H1 (cell line): ENCODE measurements around the gene KRTAP11-1. TPM values are rescaled to one million over a fixed set of nuclear protein-coding genes. Genes with fewer than 3 reads are reported as not detected.
A peak's percentile ranks its signal among the peaks of the same experiment; 100 is the strongest.

Experiments used
- CTCF ChIA-PET: fragments of 300-600 bp; sonication (Branson Sonifier 250); formaldehyde crosslinking; loops from one replicate; lab custom pipeline; 2021; ENCODE audit not compliant: partially characterized antibody; lab: Charles Lee
- POLR2A ChIA-PET: fragments of 300-600 bp; sonication (Branson Sonifier 250); formaldehyde crosslinking; loops from one replicate; lab custom pipeline; 2021; ENCODE audit warnings: inconsistent platforms; ENCODE audit not compliant: partially characterized antibody; lab: Charles Lee
- DNase-seq, 2 experiments: peaks; one replicate each; pipeline versions ENCODE4 v3.0.0 to v3.0.0-alpha.2; 2010 to 2022; ENCODE audit warnings: low spot score in 2 of 2, low read depth in 1 of 2, mixed read lengths in 1 of 2
- FAIRE-seq: peaks from 2 replicates; lab custom pipeline; 2011; peaks lifted over from hg19 to GRCh38; lab: Jason Lieb, UNC
- H2AFZ ChIP-seq: 2 replicates; pipeline ENCODE4 v1.8.1; 2012; ENCODE audit warnings: low read length, inconsistent platforms
- H2AK5ac ChIP-seq: 2 replicates; pipeline ENCODE4 v1.6.1; 2013; ENCODE audit warnings: low read depth, low read length
- H2BK120ac ChIP-seq: replicated peaks from 2 replicates; pipeline ENCODE3; 2013; ENCODE audit warnings: low read depth, low read length, inconsistent platforms
- H2BK12ac ChIP-seq: 2 replicates; pipeline ENCODE4 v1.6.1; 2013; ENCODE audit warnings: low read depth, low read length
- H2BK15ac ChIP-seq: 2 replicates; pipeline ENCODE4 v1.6.1; 2013; ENCODE audit warnings: low read length
- H2BK20ac ChIP-seq: 2 replicates; pipeline ENCODE4 v1.6.1; 2013; ENCODE audit warnings: low read length
- H2BK5ac ChIP-seq: 2 replicates; pipeline ENCODE4 v1.6.1; 2013; ENCODE audit warnings: low read depth, low read length
- H3K14ac ChIP-seq: 2 replicates; pipeline ENCODE4 v1.6.1; 2013; ENCODE audit warnings: inconsistent platforms; ENCODE audit not compliant: insufficient read length
- H3K18ac ChIP-seq: 2 replicates; pipeline ENCODE4 v1.6.1; 2013; ENCODE audit warnings: low read length; ENCODE audit errors: extremely low read depth
- H3K23ac ChIP-seq: 2 replicates; pipeline ENCODE4 v1.6.1; 2013; ENCODE audit warnings: inconsistent platforms; ENCODE audit not compliant: insufficient read length
- H3K23me2 ChIP-seq: 2 replicates; pipeline ENCODE4 v1.6.1; 2013; ENCODE audit warnings: low read depth, low read length
- H3K27ac ChIP-seq: 2 replicates; pipeline ENCODE4 v1.6.1; 2011; ENCODE audit warnings: low read depth, low read length, inconsistent platforms
- H3K27me3 ChIP-seq, 4 experiments: replicated peaks in 1 of 4; 1 replicate in 1 of 4; 2 replicates in 3 of 4; pipeline versions ENCODE4 v1.6.1 to v1.8.1; 2011 to 2013; ENCODE audit warnings: low read length in 3 of 4, mild to moderate bottlenecking in 3 of 4, inconsistent platforms in 2 of 4, mixed read lengths in 2 of 4, moderate library complexity in 1 of 4; ENCODE audit not compliant: control insufficient read depth in 3 of 4, insufficient read depth in 3 of 4; ENCODE audit errors: extremely low read depth in 1 of 4
- H3K36me3 ChIP-seq, 4 experiments: 2 replicates each; pipeline versions ENCODE4 v1.6.1 to v1.8.1; 2011 to 2013; ENCODE audit warnings: mild to moderate bottlenecking in 4 of 4, low read length in 3 of 4, moderate library complexity in 2 of 4, control low read depth in 1 of 4, inconsistent platforms in 1 of 4; ENCODE audit not compliant: insufficient read depth in 4 of 4, control insufficient read depth in 2 of 4
- H3K4ac ChIP-seq: replicated peaks from 2 replicates; pipeline ENCODE3; 2013; ENCODE audit warnings: low read length, low read depth, mixed read lengths, inconsistent platforms; ENCODE audit not compliant: insufficient read length
- H3K4me1 ChIP-seq, 4 experiments: replicated peaks in 1 of 4; 1 replicate in 1 of 4; 2 replicates in 3 of 4; pipeline versions ENCODE4 v1.6.1 to v1.8.1; 2011 to 2013; ENCODE audit warnings: low read length in 3 of 4, inconsistent platforms in 2 of 4, mixed read lengths in 1 of 4; ENCODE audit not compliant: insufficient read depth in 4 of 4, control insufficient read depth in 3 of 4
- H3K4me2 ChIP-seq, 2 experiments: 2 replicates each; pipeline versions ENCODE4 v1.6.1 to v1.8.1; 2011 to 2013; ENCODE audit warnings: low read depth in 2 of 2, low read length in 2 of 2, control low read depth in 1 of 2, inconsistent platforms in 1 of 2, mild to moderate bottlenecking in 1 of 2; ENCODE audit not compliant: insufficient read depth in 1 of 2
- H3K4me3 ChIP-seq, 4 experiments: fragments of 200-600, 300-600 bp in 1 of 4; sonication (generic), shearing (Covaris generic), sonication (Bioruptor Twin) in 1 of 4; 2 replicates each; pipeline versions ENCODE4 v1.5.1 to v1.8.1; 2011 to 2016; ENCODE audit warnings: low read length in 4 of 4, low read depth in 3 of 4, control low read depth in 2 of 4, inconsistent platforms in 2 of 4, mild to moderate bottlenecking in 2 of 4, mixed read lengths in 1 of 4, moderate library complexity in 1 of 4; ENCODE audit not compliant: insufficient read depth in 2 of 4; ENCODE audit errors: extremely low read depth in 1 of 4
- H3K56ac ChIP-seq: replicated peaks from 2 replicates; pipeline ENCODE3; 2013; ENCODE audit warnings: low read depth, mild to moderate bottlenecking, mixed read lengths, low read length, inconsistent platforms; ENCODE audit not compliant: insufficient read length
- H3K79me1 ChIP-seq: 2 replicates; pipeline ENCODE4 v1.6.1; 2013; ENCODE audit warnings: low read depth, low read length, control low read depth
- H3K79me2 ChIP-seq, 2 experiments: 2 replicates each; pipeline versions ENCODE4 v1.6.1 to v1.8.1; 2012 to 2013; ENCODE audit warnings: low read length in 2 of 2, mild to moderate bottlenecking in 2 of 2, inconsistent platforms in 1 of 2; ENCODE audit not compliant: insufficient read depth in 2 of 2, control insufficient read depth in 1 of 2
- H3K9ac ChIP-seq, 4 experiments: replicated peaks in 1 of 4; 1 replicate in 1 of 4; 2 replicates in 3 of 4; pipeline versions ENCODE4 v1.6.1 to v1.8.1; 2011 to 2013; ENCODE audit warnings: low read depth in 3 of 4, low read length in 3 of 4, control low read depth in 2 of 4, mild to moderate bottlenecking in 2 of 4, moderate library complexity in 2 of 4, inconsistent platforms in 1 of 4; ENCODE audit errors: extremely low read depth in 1 of 4
- H3K9me3 ChIP-seq, 2 experiments: 2 replicates each; pipeline versions ENCODE4 v1.6.1 to v1.8.1; 2012 to 2013; ENCODE audit warnings: mild to moderate bottlenecking in 2 of 2, moderate library complexity in 2 of 2, control low read depth in 1 of 2, inconsistent platforms in 1 of 2, low read depth in 1 of 2, low read length in 1 of 2, mixed read lengths in 1 of 2; ENCODE audit not compliant: insufficient read depth in 2 of 2
- H4K20me1 ChIP-seq, 2 experiments: replicated peaks in 1 of 2; 2 replicates each; pipeline versions ENCODE3 to v1.8.1; 2011 to 2013; ENCODE audit warnings: inconsistent platforms in 2 of 2, low read length in 2 of 2, mild to moderate bottlenecking in 1 of 2; ENCODE audit not compliant: insufficient read depth in 2 of 2, control insufficient read depth in 1 of 2
- H4K5ac ChIP-seq: 2 replicates; pipeline ENCODE4 v1.6.1; 2013; ENCODE audit warnings: low read length, low read depth, mixed read lengths, inconsistent platforms; ENCODE audit not compliant: insufficient read length
- H4K8ac ChIP-seq: 2 replicates; pipeline ENCODE4 v1.8.0; 2013; ENCODE audit warnings: mild to moderate bottlenecking, moderate library complexity, low read length, inconsistent platforms; ENCODE audit not compliant: insufficient read depth; ENCODE audit errors: extremely low read depth
- H4K91ac ChIP-seq: replicated peaks from 2 replicates; pipeline ENCODE3; 2013; ENCODE audit warnings: low read length, mixed read lengths, inconsistent platforms; ENCODE audit not compliant: insufficient read length
- CBX8 ChIP-seq: fragments of 300-800, 300-1000 bp; sonication (generic); IDR thresholded peaks from 2 replicates; pipeline ENCODE4 v1.7.1; 2016; ENCODE audit warnings: low read depth, low read length, borderline replicate concordance
- CREB1 ChIP-seq: IDR thresholded peaks from 2 replicates; pipeline ENCODE4 v1.6.1; 2012; ENCODE audit warnings: inconsistent platforms
- POU5F1 ChIP-seq: IDR thresholded peaks from 2 replicates; pipeline ENCODE4 v1.6.1; 2011; ENCODE audit warnings: low read depth, mild to moderate bottlenecking, low read length, moderate library complexity
- SIRT6 ChIP-seq: IDR thresholded peaks from one replicate; pipeline ENCODE4 v1.7.1; 2012; ENCODE audit warnings: low read length, inconsistent platforms
- SIX5 ChIP-seq: IDR thresholded peaks from 2 replicates; pipeline ENCODE4 v1.6.1; 2011; ENCODE audit warnings: mild to moderate bottlenecking, low read depth, low read length
- WGBS, 2 experiments: shearing (Covaris generic) in 1 of 2; methylation state at CpG; one replicate each; pipeline versions ENCODE4 v1.1.6 to v1.1.7; 2013 to 2015; ENCODE audit warnings: low lambda C conversion rate in 2 of 2, mixed read lengths in 2 of 2, inconsistent platforms in 1 of 2, low coverage in 1 of 2, missing lambda C conversion rate in 1 of 2; ENCODE audit not compliant: insufficient replicate concordance in 2 of 2, insufficient coverage in 1 of 2, insufficient read length in 1 of 2; ENCODE audit errors: extremely low coverage in 1 of 2, missing lambda C conversion rate in 1 of 2; 5-methylcytosine and 5-hydroxymethylcytosine counted together
- long read RNA-seq, 2 experiments: library from RNA in 1 of 2; library from capped mRNA in 1 of 2; stranded (forward); transcript quantifications; one replicate each; pipeline ENCODE4 v2.0.0, GENCODE V29; 2021; ENCODE audit warnings: inconsistent platforms in 1 of 2
- polyA minus RNA-seq, 3 experiments: library from RNA; depleted of rRNA, polyadenylated mRNA; stranded (reverse); fragments of >200 nt; gene quantifications; 1 replicate in 2 of 3; 2 replicates in 1 of 3; pipeline ENCODE4 v1.2.3, GENCODE V29; 2011
- polyA plus RNA-seq, 7 experiments: library from polyadenylated mRNA; depleted of rRNA in 3 of 7; stranded (reverse) in 5 of 7; unstranded in 2 of 7; fragments of >200 nt in 5 of 7; fragments of 200-250 nt in 2 of 7; gene quantifications; 1 replicate in 5 of 7; 2 replicates in 1 of 7; 4 replicates in 1 of 7; pipeline versions ENCODE4 v1.2.1 to v1.2.3, GENCODE V29; 2011 to 2013; ENCODE audit warnings: missing spikeins in 2 of 7, mixed read lengths in 2 of 7
- total RNA-seq: library from RNA; stranded (reverse); fragmentation: NEBNext Ultra II Directional; extraction: Animal tissue kit (Norgen Biotek cat#: 25700); gene quantifications from 2 replicates; pipeline ENCODE4 v1.2.1, GENCODE V29; 2021

Gene KRTAP11-1
- not detected in 2 replicates for total RNA-seq
- not detected in 2 replicates for polyA plus RNA-seq (2011; rRNA removed)
- polyA plus RNA-seq (2011; cell fraction: cytosol; rRNA removed), result not detected
- polyA plus RNA-seq (2011; cell fraction: nucleus; rRNA removed), result not detected
- polyA plus RNA-seq (2012, experiment 1 of 2), result not detected in 4 replicates
- polyA plus RNA-seq (2012, experiment 2 of 2), result not detected
- polyA plus RNA-seq (2013, experiment 1 of 2), result not detected
- polyA plus RNA-seq (2013, experiment 2 of 2), result not detected
- 0.57 TPM in 1 of 2 replicates, not detected in the other for polyA minus RNA-seq (2011; rRNA and poly(A)+ RNA removed)
- polyA minus RNA-seq (2011; cell fraction: cytosol; rRNA and poly(A)+ RNA removed), result not detected
- polyA minus RNA-seq (2011; cell fraction: nucleus; rRNA and poly(A)+ RNA removed), result 1.3 TPM
- long read RNA-seq, experiment 1, result 0 reads
- long read RNA-seq, experiment 2, result 0 reads

DNA sequence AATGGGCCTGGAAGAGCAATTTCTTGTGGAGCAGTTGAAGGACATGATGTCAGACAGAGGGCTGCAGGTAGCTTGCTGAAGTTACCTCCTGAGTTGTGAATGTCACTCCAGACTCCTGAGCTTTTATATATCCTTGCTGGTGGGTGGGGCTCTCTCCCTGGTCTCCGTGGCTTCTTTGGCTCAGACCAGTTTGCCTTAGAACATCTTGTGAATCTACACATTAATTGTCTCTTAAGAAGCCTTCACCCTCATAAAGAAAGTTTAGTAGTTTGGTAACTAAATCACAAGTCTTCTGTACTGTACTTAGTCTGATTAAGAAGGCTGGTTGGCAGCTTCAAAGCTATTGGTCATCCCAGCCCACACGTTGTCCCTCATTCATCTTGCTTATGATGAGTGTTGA, at the start of gene KRTAP11-1:
Gene KRTAP11-1, minus strand, starts transcription at position 101 of the 400 bp plus-strand sequence. Its CDS starts 56 bp downstream, at position 45.
- Histone ChIP-seq H3K9me3 (no peaks in the 10 kb centered on the region), H4K91ac (no peak within 1 kb of the TSS), H3K27ac (no peak within 1 kb of the TSS), H3K4ac (no peak within 1 kb of the TSS), H2BK12ac (no peak within 1 kb of the TSS), H2BK120ac (no peak within 1 kb of the TSS), H2BK5ac (no peak within 1 kb of the TSS), H2AK5ac (no peak within 1 kb of the TSS), H2BK15ac (no peak within 1 kb of the TSS), H3K18ac (no peak within 1 kb of the TSS), H3K4me2 (no peak within 1 kb of the TSS), H3K9ac (no peak within 1 kb of the TSS), H4K20me1 (no peaks in the 10 kb centered on the region), H3K56ac (no peak within 1 kb of the TSS), H3K4me1 (no peaks in the 10 kb centered on the region), H4K5ac (no peak within 1 kb of the TSS), H3K79me1 (no peaks in the 10 kb centered on the region), H3K23me2 (no peaks in the 10 kb centered on the region), H3K79me2 (no peaks in the 10 kb centered on the region), H2BK20ac (no peak within 1 kb of the TSS), H3K27me3 (no peaks in the 10 kb centered on the region), H4K8ac (peak within 1 kb of the TSS; percentile 14; the same call in 1 of the 2 replicates), H3K4me3 (no peak within 1 kb of the TSS), H3K14ac (no peak within 1 kb of the TSS), H3K36me3 (no peaks in the 10 kb centered on the region), H2AFZ (no peak within 1 kb of the TSS), H3K23ac (no peak within 1 kb of the TSS)
- no peak for DNase-seq
- no peak for TF ChIP-seq SIX5
- no peak for TF ChIP-seq SIRT6
- TF ChIP-seq POU5F1, result no peak
- TF ChIP-seq CBX8, result no peak
- TF ChIP-seq CREB1, result no peak
- ChIA-PET POLR2A (no interaction called here), CTCF (interaction anchor here (1.2 kb wide), 1 partner anchor 50 kb away, joined by 3 read pairs; no protein-coding TSS in a partner anchor)
- WGBS, 2 experiments, result 83% methylated on average over 2 of the region's 2 CpGs; no CpG with 5 or more reads in 1 of the 2 experiments
- no peak for FAIRE-seq
